Glomerular endothelial cell (primary cell): Measurements from ENCODE around the gene NRCAM. TPM values are rescaled to one million over a fixed set of nuclear protein-coding genes. Genes with fewer than 3 reads are reported as not detected.

ENCODE experiments used
- DNase-seq: peaks from one replicate; pipeline ENCODE4 v3.0.0-alpha.2; 2011; ENCODE audit warnings: low read depth, low spot score; ENCODE audit errors: extremely low read depth
- total RNA-seq: library from RNA; depleted of rRNA; stranded (reverse); fragments of >200 nt; gene quantifications from 2 replicates; pipeline ENCODE4 v1.2.3, GENCODE V29; 2015

NRCAM gene
- total RNA-seq, 1 donor from 2014 or later = 20.1 TPM

DNA sequence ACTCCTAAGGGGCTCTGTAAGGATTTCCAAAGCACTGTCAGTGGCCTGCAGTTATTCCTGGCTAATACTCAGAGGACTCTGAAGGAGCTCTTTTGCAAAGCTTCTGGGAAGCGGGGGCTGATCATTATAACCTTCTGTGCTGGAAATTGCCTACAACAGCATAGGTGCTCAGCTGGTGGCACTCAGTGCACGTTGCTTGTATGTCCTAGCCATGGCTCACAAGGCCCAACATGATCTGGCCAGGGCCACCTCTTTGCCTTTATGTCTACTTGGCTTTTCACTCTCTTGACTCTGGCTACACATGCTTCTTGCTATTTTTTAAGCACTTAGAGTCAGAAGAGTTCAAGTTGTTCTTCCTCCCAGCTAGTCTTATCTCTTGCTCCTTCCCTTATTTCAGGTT lies 343.6 kb downstream of the NRCAM start:
- no peak for DNase-seq

- DNase-seq = no peak
Measured at GRCh38 chr7:108109221-108109908, 346.9 kb downstream of the NRCAM start.

DNA sequence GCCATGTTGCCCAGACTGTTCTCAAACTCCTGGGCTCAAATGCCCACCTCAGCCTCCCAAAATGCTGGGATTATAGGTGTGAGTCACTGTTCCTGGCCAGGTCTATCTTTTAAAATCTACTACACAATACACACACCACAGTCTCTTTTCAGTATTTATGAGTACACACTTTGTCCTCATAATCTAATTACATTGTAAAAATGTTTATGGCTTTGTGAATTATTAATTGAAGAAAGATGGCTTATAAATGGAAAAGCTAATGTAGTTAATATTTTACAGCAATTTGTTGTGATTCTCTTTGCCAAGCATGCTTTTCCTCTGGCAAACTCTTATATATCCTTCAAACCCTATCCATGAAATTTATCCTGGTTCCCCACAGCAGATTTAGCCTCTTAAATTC lies 348.1 kb downstream of the NRCAM start:
- DNase-seq = no peak

GRCh38 chr7:108104324-108104723 lies 351.9 kb downstream of the NRCAM start:
- DNase-seq = no peak

GRCh38 chr7:108103558-108104298 lies 352.5 kb downstream of the NRCAM start:
- no peak for DNase-seq

GRCh38 chr7:108102671-108103312 lies 353.4 kb downstream of the NRCAM start:
- no peak for DNase-seq

DNA sequence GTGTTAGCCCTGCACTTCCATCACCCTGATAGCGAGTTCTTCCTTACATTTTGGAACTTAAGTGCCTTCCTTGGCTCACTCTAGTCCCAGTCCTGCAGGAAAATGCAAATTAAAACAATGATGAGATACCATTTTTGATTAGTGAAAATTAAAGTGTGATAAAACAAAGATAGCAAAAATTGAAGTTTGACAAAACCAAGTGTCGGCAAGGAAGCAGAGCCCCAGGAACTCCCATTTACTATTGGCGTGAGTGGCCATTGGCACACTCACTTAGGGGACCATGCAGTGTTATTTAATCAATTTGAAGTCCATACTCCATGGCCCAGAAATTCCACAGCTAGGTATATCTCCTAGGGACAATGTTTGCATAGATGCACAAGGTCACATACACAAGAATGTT lies 354.5 kb downstream of the NRCAM start:
- DNase-seq = no peak

GRCh38 chr7:108099713-108100112 lies 356.5 kb downstream of the NRCAM start:
- no peak for DNase-seq

DNA sequence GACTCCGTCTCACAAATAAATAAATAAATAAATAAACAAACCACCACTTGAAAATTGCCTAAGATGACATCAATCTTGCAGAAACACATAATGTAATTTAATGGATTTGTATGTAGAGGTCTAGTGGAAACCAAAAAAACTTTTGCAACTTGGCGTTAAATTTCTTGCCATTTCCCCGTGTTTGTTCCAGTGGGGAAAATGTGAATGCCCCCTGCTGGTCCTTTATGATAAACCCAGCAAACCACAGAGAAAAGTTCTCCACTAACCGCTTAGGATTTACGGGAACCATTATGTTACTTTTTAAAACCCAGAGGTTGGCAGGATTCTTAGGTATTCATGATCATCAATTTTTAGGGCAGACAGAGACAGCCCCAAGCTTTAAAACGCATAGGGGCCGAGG lies 358.5 kb downstream of the NRCAM start:
- DNase-seq = no peak

Other genes starting within 250 kb of the NRCAM start
- gene PNPLA8, start 69.7 kb upstream of the NRCAM start, total RNA-seq = 18.8 and 20.2 TPM in 2 replicates
- gene THAP5, start 113.3 kb upstream of the NRCAM start, total RNA-seq = 17.6 TPM in 2 replicates
- gene DNAJB9, start 113.4 kb upstream of the NRCAM start, total RNA-seq = 26.0 and 28.2 TPM in 2 replicates